Measurements from ENCODE around the gene GPD2. TPM values are rescaled to one million over a fixed set of nuclear protein-coding genes. Genes with fewer than 3 reads are reported as not detected.

The GPD2 gene
- total and polyA plus RNA-seq, 10 of the 15 experiments (the other 5 are each of a cell fraction or from before 2014, with no cell fraction given), result 10.0 to 73.5 (median 43.4) TPM

DNA sequence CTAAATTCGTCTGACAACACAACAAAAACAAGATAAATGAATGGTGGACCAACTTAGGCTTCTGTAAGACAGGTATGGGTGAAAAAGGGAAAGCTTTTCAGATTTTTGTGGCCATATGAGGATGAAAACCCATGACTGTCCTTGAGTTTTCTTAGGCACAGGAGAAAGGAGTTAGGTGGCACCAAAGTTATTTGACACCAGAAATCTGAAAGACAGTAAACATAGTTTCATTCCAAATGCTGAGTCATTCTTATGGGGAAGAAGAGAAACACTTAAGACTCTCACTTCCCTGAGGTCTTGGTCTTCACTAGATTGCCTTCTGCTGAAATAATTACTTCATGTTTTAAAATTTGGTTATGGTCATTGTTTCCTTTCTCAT lies 5.2 kb upstream of the GPD2 start (continued):
- peak; percentile 69 for TF ChIP-seq RUNX3 (IDR thresholded peaks at IDR 0.05; ENCODE audit: low read length)
- no peak for TF ChIP-seq ZNF622 (IDR thresholded peaks at IDR 0.05)
- no peak for TF ChIP-seq ZNF274 (IDR thresholded peaks at IDR 0.05; ENCODE audit: insufficient read depth, insufficient read length)
- TF ChIP-seq ZBED1 (IDR thresholded peaks at IDR 0.05; ENCODE audit: borderline replicate concordance), result 0 out of 2 replicates have a peak, but pooled peaks have one; percentile 25
- TF ChIP-seq, protein P1, sequence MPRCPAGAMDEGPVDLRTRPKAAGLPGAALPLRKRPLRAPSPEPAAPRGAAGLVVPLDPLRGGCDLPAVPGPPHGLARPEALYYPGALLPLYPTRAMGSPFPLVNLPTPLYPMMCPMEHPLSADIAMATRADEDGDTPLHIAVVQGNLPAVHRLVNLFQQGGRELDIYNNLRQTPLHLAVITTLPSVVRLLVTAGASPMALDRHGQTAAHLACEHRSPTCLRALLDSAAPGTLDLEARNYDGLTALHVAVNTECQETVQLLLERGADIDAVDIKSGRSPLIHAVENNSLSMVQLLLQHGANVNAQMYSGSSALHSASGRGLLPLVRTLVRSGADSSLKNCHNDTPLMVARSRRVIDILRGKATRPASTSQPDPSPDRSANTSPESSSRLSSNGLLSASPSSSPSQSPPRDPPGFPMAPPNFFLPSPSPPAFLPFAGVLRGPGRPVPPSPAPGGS (IDR thresholded peaks at IDR 0.05; ENCODE audit: borderline replicate concordance, insufficient read depth, low read depth, low read length, poor library complexity, severe bottlenecking), result peak; percentile 46
- TF ChIP-seq SIN3A (IDR thresholded peaks at IDR 0.05; ENCODE audit: low read depth, low read length), result no peak
- TF ChIP-seq, protein P2, sequence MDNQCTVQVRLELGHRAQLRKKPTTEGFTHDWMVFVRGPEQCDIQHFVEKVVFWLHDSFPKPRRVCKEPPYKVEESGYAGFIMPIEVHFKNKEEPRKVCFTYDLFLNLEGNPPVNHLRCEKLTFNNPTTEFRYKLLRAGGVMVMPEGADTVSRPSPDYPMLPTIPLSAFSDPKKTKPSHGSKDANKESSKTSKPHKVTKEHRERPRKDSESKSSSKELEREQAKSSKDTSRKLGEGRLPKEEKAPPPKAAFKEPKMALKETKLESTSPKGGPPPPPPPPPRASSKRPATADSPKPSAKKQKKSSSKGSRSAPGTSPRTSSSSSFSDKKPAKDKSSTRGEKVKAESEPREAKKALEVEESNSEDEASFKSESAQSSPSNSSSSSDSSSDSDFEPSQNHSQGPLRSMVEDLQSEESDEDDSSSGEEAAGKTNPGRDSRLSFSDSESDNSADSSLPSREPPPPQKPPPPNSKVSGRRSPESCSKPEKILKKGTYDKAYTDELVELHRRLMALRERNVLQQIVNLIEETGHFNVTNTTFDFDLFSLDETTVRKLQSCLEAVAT (IDR thresholded peaks at IDR 0.05), result no peak
- no peak for TF ChIP-seq SREBF2 (IDR thresholded peaks at IDR 0.05; ENCODE audit: low read length)
- peak; percentile 85 for TF ChIP-seq ATF7 (IDR thresholded peaks at IDR 0.05; ENCODE audit: low read depth)
- TF ChIP-seq SP1 (IDR thresholded peaks at IDR 0.05; ENCODE audit: low read depth, low read length), result no peak
- no peak for TF ChIP-seq RCOR1 (conservative IDR thresholded peaks at IDR 0.05; ENCODE audit: low read depth, low read length)
- TF ChIP-seq, protein P3, sequence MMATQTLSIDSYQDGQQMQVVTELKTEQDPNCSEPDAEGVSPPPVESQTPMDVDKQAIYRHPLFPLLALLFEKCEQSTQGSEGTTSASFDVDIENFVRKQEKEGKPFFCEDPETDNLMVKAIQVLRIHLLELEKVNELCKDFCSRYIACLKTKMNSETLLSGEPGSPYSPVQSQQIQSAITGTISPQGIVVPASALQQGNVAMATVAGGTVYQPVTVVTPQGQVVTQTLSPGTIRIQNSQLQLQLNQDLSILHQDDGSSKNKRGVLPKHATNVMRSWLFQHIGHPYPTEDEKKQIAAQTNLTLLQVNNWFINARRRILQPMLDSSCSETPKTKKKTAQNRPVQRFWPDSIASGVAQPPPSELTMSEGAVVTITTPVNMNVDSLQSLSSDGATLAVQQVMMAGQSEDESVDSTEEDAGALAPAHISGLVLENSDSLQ (IDR thresholded peaks at IDR 0.05), result 0 out of 2 replicates have a peak, but pooled peaks have one; percentile 37
- TF ChIP-seq CEBPB (IDR thresholded peaks at IDR 0.05; ENCODE audit: borderline replicate concordance in 1 of 2, low read depth in 2 of 2, low read length in 2 of 2), result 0 out of 4 replicates have a peak, but pooled peaks of 1 of the 2 experiments have one; percentile 18
- no peak; the same call in 1 of the 2 replicates for TF ChIP-seq CREB1 (IDR thresholded peaks at IDR 0.05; ENCODE audit: low read depth)
- 0 out of 2 replicates have a peak, but pooled peaks have one; percentile 25 for TF ChIP-seq IRF4 (IDR thresholded peaks at IDR 0.05; ENCODE audit: low read depth, low read length)
- peak; percentile 60; the same call in 1 of the 2 replicates for TF ChIP-seq FOXM1 (IDR thresholded peaks at IDR 0.05; ENCODE audit: low read depth, low read length)
- TF ChIP-seq PML (IDR thresholded peaks at IDR 0.05; ENCODE audit: low read length), result no peak
- no peak for TF ChIP-seq SMAD5 (IDR thresholded peaks at IDR 0.05; ENCODE audit: low read depth)
- peak; percentile 73 for TF ChIP-seq MTA2 (IDR thresholded peaks at IDR 0.05; ENCODE audit: low read depth)
- TF ChIP-seq, protein P4, sequence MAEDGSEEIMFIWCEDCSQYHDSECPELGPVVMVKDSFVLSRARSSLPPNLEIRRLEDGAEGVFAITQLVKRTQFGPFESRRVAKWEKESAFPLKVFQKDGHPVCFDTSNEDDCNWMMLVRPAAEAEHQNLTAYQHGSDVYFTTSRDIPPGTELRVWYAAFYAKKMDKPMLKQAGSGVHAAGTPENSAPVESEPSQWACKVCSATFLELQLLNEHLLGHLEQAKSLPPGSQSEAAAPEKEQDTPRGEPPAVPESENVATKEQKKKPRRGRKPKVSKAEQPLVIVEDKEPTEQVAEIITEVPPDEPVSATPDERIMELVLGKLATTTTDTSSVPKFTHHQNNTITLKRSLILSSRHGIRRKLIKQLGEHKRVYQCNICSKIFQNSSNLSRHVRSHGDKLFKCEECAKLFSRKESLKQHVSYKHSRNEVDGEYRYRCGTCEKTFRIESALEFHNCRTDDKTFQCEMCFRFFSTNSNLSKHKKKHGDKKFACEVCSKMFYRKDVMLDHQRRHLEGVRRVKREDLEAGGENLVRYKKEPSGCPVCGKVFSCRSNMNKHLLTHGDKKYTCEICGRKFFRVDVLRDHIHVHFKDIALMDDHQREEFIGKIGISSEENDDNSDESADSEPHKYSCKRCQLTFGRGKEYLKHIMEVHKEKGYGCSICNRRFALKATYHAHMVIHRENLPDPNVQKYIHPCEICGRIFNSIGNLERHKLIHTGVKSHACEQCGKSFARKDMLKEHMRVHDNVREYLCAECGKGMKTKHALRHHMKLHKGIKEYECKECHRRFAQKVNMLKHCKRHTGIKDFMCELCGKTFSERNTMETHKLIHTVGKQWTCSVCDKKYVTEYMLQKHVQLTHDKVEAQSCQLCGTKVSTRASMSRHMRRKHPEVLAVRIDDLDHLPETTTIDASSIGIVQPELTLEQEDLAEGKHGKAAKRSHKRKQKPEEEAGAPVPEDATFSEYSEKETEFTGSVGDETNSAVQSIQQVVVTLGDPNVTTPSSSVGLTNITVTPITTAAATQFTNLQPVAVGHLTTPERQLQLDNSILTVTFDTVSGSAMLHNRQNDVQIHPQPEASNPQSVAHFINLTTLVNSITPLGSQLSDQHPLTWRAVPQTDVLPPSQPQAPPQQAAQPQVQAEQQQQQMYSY (CRISPR knock-in tag; IDR thresholded peaks at IDR 0.05), result no peak
- TF ChIP-seq HDAC6 (IDR thresholded peaks at IDR 0.05; ENCODE audit: unreplicated experiment), result no peak
- TF ChIP-seq, protein P5, sequence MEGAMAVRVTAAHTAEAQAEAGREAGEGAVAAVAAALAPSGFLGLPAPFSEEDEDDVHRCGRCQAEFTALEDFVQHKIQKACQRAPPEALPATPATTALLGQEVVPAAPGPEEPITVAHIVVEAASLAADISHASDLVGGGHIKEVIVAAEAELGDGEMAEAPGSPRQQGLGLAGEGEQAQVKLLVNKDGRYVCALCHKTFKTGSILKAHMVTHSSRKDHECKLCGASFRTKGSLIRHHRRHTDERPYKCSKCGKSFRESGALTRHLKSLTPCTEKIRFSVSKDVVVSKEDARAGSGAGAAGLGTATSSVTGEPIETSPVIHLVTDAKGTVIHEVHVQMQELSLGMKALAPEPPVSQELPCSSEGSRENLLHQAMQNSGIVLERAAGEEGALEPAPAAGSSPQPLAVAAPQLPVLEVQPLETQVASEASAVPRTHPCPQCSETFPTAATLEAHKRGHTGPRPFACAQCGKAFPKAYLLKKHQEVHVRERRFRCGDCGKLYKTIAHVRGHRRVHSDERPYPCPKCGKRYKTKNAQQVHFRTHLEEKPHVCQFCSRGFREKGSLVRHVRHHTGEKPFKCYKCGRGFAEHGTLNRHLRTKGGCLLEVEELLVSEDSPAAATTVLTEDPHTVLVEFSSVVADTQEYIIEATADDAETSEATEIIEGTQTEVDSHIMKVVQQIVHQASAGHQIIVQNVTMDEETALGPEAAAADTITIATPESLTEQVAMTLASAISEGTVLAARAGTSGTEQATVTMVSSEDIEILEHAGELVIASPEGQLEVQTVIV (IDR thresholded peaks at IDR 0.05; ENCODE audit: borderline replicate concordance, partially characterized antibody), result no peak

Measured in GM12878 (cell line).